ENCODE measurements around the gene CTU2. TPM values are rescaled to one million over a fixed set of nuclear protein-coding genes. Genes with fewer than 3 reads are reported as not detected.

The CTU2 gene
- total and polyA plus RNA-seq, 2 of the 8 experiments (the other 6 are each of a cell fraction or from before 2014, with no cell fraction given) = 32.7 to 42.9 TPM

- no peak for TF ChIP-seq KDM4A (IDR thresholded peaks at IDR 0.05; ENCODE audit: low read depth, low read length, severe bottlenecking)
- no peak for TF ChIP-seq RBBP5 (IDR thresholded peaks at IDR 0.05; ENCODE audit: borderline replicate concordance, low read depth, low read length)
Observed at GRCh38 chr16:88762941-88763340, 56.6 kb downstream of the CTU2 start (continued).

All from H1 (cell line).